Measurements from ENCODE around the gene TMEM44.

TMEM44 gene

GRCh38 chr3:194633349-194634004 is at the start of gene TMEM44:
TMEM44 (minus strand) TSS chr3:194633419; CDS start chr3:194633215, 204 bp downstream.
- DNase-seq (ENCODE audit: low read depth): peak; percentile 38

GRCh38 chr3:194682694-194683310 is 49.6 kb upstream of the TMEM44 start:
- peak; percentile 53 for DNase-seq (ENCODE audit: low read depth)

GRCh38 chr3:194682189-194682693 is 49.0 kb upstream of the TMEM44 start:
- DNase-seq (ENCODE audit: low read depth): no peak

GRCh38 chr3:194680888-194681615 is 47.8 kb upstream of the TMEM44 start:
- no peak for DNase-seq (ENCODE audit: low read depth)

GRCh38 chr3:194676471-194676870 is 43.3 kb upstream of the TMEM44 start:
- DNase-seq (ENCODE audit: low read depth): no peak

GRCh38 chr3:194675680-194676079 is 42.5 kb upstream of the TMEM44 start:
- DNase-seq (ENCODE audit: low read depth): no peak

GRCh38 chr3:194675081-194675640 is 41.9 kb upstream of the TMEM44 start:
- no peak for DNase-seq (ENCODE audit: low read depth)

- DNase-seq (ENCODE audit: low read depth): no peak
These were observed 40.5 kb upstream of the TMEM44 start for GRCh38 chr3:194673761-194674160.

- no peak for DNase-seq (ENCODE audit: low read depth)
These were observed 39.7 kb upstream of the TMEM44 start for GRCh38 chr3:194672876-194673275.

- DNase-seq (ENCODE audit: low read depth): peak; percentile 86
These were observed 38.9 kb upstream of the TMEM44 start, which contains the start of gene LSG1 for GRCh38 chr3:194671900-194672808. LSG1 (minus strand) TSS chr3:194672191; CDS start chr3:194672162, 29 bp downstream.

- DNase-seq (ENCODE audit: low read depth): no peak
These were observed 38.3 kb upstream of the TMEM44 start for GRCh38 chr3:194671511-194671899.

GRCh38 chr3:194667363-194667762 is 34.1 kb upstream of the TMEM44 start:
- DNase-seq (ENCODE audit: low read depth): no peak

GRCh38 chr3:194664857-194665256 is 31.6 kb upstream of the TMEM44 start:
- DNase-seq (ENCODE audit: low read depth): no peak

GRCh38 chr3:194661946-194662345 is 28.7 kb upstream of the TMEM44 start:
- DNase-seq (ENCODE audit: low read depth): no peak

GRCh38 chr3:194661374-194661773 is 28.2 kb upstream of the TMEM44 start:
- no peak for DNase-seq (ENCODE audit: low read depth)

- DNase-seq (ENCODE audit: low read depth): no peak
These were observed 26.6 kb upstream of the TMEM44 start for GRCh38 chr3:194659778-194660177.

GRCh38 chr3:194658477-194659242 is 25.4 kb upstream of the TMEM44 start:
- DNase-seq (ENCODE audit: low read depth): no peak

GRCh38 chr3:194657439-194657838 is 24.2 kb upstream of the TMEM44 start:
- DNase-seq (ENCODE audit: low read depth): no peak

GRCh38 chr3:194654443-194654842 is 21.2 kb upstream of the TMEM44 start:
- DNase-seq (ENCODE audit: low read depth): no peak

GRCh38 chr3:194647747-194648146 is 14.5 kb upstream of the TMEM44 start:
- no peak for DNase-seq (ENCODE audit: low read depth)

- no peak for DNase-seq (ENCODE audit: low read depth)
These were observed 9.6 kb upstream of the TMEM44 start for GRCh38 chr3:194642769-194643168.
